Stimulated activated naive CD8-positive, alpha-beta T cell treated with anti-CD3 and anti-CD28 coated beads, Interleukin-15, amount 100 ng/mL, for 72 hours (primary cell): Measurements from ENCODE around the gene TEDDM1.
A peak's percentile ranks its signal among the peaks of the same experiment; 100 is the strongest.
"Not testable (repeated sequence)": the region's sequence is repeated elsewhere in the genome, so short reads cannot be mapped to it uniquely, and the experiment has no call there.

Source experiments
- ATAC-seq: fragments of 150-1000 bp; cut with Tn5 transposase; 2 replicates; pipeline ENCODE4 v1.10.0; 2021; ENCODE audit warnings: mild to moderate bottlenecking, moderate library complexity
- DNase-seq, 2 donors: peaks; one replicate each; pipeline ENCODE4 v3.0.0; 2021 to 2022
- H3K27ac Mint-ChIP-seq, 2 donors: one replicate each; pipeline ENCODE4 v1.8.0; 2022; ENCODE audit warnings: mild to moderate bottlenecking in 2 of 2, mixed read lengths in 2 of 2, moderate library complexity in 2 of 2
- H3K27me3 Mint-ChIP-seq: one replicate; pipeline ENCODE4 v1.8.0; 2022; ENCODE audit warnings: mixed read lengths
- H3K4me1 Mint-ChIP-seq: one replicate; pipeline ENCODE4 v1.8.0; 2022; ENCODE audit warnings: mild to moderate bottlenecking, mixed read lengths
- H3K4me3 Mint-ChIP-seq, 2 donors: one replicate each; pipeline ENCODE4 v1.8.0; 2022; ENCODE audit warnings: mild to moderate bottlenecking in 2 of 2, mixed read lengths in 2 of 2, moderate library complexity in 1 of 2
- H3K9me3 Mint-ChIP-seq, 2 donors: one replicate each; pipeline ENCODE4 v1.8.0; 2022; ENCODE audit warnings: mixed read lengths in 2 of 2

Gene TEDDM1

DNA sequence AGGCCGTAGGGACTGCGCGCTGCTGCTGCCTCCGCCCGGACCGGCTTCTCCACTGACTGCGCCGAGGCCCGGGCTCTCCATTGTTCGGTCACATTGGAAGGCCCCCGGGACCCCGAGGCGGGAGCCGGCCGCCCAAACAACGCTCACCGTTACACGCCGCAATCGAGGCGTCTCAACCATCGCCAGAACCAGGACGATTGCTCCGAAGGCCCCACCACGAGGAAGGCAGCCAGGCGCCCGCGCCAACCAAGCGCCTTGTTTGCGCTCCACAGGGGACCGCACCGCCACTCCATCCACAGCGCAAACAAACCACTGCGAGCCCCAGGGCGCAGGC, 9.5 kb downstream of the TEDDM1 start:
- peak overlapping the region; percentile 93 for H3K27ac Mint-ChIP-seq
- no peaks in the 10 kb centered on the region for H3K9me3 Mint-ChIP-seq
- H3K4me3 Mint-ChIP-seq, result peak overlapping the region; percentile 85 to 94
- H3K4me1 Mint-ChIP-seq, result peaks cover 21% of the 10 kb centered on the region
- ATAC-seq, result peak; percentile 35
- no peak for DNase-seq
- H3K27me3 Mint-ChIP-seq, result peaks cover 66% of the 10 kb centered on the region

DNA sequence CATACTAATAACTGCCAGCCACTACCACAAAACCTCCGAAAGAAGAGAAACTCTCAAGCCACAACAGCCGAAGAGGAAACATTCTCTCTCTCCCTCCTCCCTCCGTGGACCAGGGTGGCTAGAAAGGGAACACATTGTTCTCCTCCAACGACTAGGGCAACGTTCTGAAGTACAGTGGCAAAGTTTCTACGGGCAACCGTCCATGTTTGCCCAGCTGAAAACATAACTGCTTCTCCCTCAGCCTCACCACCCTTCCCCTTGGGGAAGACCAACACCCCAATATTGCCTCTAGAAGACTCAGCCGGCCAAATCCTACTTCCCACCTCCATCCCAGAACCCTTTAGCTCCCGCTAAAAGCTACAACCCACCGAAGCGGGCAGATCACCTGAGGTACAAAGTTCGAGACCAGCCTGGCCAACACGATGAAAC, 10.8 kb downstream of the TEDDM1 start:
- Mint-ChIP-seq H3K9me3 (no peaks in the 10 kb centered on the region), H3K27ac (peak overlapping the region in 1 of 2 donors; percentile 69), H3K27me3 (peaks cover 59% of the 10 kb centered on the region), H3K4me1 (peaks cover 21% of the 10 kb centered on the region), H3K4me3 (peak overlapping the region; percentile 85 to 88)
- no peak for ATAC-seq
- DNase-seq, result peak in 1 of 2 donors; percentile 15

DNA sequence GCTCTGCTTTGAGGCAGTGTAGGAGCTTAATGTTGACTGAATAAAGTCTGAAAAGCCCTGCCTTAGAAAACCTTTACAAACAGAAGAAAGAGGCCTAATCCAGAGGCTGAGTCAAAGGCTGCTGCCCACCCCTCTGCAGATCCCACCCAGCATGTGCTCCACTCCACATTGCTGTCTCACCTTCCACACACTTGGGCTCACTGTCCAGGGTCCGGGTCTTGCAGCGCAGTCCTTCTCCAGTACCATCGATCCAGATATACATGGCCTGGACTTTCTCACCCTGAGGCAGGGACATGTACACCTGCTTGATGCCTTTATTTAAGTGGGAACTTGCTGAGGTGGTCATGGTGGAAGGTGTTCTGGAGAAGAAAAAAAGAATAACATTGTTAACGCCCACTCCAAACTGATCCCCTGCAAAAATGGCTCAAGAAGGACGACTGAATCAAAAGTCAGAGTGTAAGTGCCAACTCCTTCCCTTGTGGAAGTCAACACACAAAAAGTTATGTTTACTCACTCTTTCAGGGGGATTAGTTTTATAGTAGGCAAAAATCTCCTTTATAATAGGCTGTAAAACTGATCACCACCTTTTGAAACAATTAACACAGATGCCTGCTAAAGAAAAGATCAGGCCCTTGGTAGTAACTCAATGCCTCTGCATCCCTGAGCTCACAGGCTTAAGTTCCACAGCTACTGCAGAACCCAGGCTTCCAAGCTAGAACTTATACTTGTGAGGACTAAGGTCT, 11.9 kb downstream of the TEDDM1 start:
- no peak overlapping the region for H3K27ac Mint-ChIP-seq
- DNase-seq (no peak), ATAC-seq (no peak)
- H3K4me3 Mint-ChIP-seq, result no peak overlapping the region
- no peaks in the 10 kb centered on the region for H3K9me3 Mint-ChIP-seq
- peaks cover 48% of the 10 kb centered on the region for H3K27me3 Mint-ChIP-seq
- peaks cover 21% of the 10 kb centered on the region for H3K4me1 Mint-ChIP-seq

DNA sequence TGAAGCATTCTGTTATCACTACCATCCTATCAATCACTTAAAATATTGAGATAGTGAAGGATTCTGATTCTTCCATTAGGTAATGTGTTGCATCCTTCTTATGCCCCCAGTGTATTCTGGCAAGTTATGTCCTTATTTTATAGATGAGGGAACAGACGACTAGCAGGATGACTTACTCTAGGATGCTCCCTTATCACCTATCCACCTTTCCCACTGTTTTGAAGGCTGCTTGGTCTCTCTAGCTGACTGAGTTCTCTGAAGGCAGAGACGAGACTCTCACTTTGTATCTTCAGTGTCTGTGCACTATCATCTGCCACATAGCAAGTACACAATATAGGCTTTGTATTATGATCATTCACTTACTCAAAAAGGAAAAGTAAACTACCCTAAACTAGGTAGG, 12.9 kb downstream of the TEDDM1 start:
- H3K4me3 Mint-ChIP-seq, result no peak overlapping the region
- H3K4me1 Mint-ChIP-seq, result peaks cover 21% of the 10 kb centered on the region
- no peaks in the 10 kb centered on the region for H3K9me3 Mint-ChIP-seq
- ATAC-seq, result no peak
- DNase-seq, result no peak
- peaks cover 39% of the 10 kb centered on the region for H3K27me3 Mint-ChIP-seq
- H3K27ac Mint-ChIP-seq, result no peak overlapping the region

DNA sequence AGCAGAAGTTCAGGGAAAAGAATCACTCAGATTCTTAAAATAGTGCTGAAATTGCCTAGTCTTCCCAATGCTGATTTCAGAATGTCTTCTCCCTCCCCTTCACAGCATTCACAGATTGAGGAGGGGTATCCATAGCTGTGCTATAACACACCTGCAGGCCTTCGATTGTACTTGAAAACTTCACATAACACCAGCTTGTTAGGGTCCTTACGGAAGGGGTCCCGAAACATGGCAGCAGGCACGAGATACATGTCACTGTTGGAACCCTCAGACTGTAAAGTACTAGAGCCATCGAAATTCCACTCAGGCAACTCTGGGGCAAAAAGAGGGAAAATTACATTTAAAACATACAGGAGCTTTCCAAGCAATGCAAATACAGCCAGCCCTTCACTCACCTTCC, 13.5 kb downstream of the TEDDM1 start:
- ATAC-seq, result no peak
- no peak for DNase-seq
- H3K4me3 Mint-ChIP-seq, result no peak overlapping the region
- H3K9me3 Mint-ChIP-seq, result no peaks in the 10 kb centered on the region
- peaks cover 21% of the 10 kb centered on the region for H3K4me1 Mint-ChIP-seq
- no peak overlapping the region for H3K27ac Mint-ChIP-seq
- H3K27me3 Mint-ChIP-seq, result peaks cover 35% of the 10 kb centered on the region

DNA sequence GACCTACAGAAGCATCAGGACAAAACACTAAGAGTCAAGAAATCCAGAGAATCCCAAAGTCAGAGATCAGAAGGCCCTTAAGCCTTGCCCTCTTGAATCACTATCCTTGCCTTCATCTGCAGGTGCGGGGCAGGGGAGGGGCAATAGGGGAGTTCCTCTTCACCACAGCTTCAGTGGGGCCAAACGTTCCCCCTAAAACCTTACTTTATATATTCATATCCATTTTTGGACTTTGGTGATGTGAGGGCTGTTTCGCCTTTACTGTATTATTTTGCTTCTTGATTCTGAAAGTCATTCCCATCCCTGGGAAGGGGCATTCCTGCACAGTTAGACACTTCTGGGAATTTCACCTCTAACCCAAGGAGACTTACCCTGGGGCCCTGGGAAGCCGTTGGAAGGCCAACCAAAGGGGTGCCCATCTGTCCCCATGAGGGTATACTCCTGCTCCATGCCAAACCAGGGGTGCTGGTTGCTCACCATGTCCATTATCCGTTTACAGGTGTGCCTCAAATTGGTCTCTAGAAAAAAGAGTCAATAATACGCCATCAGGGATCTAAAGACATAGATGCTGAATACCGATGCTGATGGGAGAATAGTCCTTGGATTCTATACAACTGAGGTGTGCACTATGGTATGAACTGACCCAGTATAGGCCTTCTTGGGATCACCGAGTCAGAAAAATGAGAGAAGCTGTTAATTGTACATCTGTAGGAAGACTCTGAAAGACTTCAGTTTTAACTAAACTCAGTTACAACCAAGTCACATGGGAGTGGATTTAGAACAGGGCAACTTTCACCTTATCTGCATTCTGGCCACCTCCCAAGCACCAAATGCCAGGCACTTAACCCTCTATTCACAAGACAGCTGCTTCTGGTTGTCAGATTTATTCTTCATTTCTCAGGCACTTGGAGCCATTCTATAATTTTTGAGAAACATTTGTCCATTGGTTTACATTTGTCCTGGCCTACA, 14.3 kb downstream of the TEDDM1 start:
- peaks cover 30% of the 10 kb centered on the region for H3K27me3 Mint-ChIP-seq
- H3K27ac Mint-ChIP-seq, result no peak overlapping the region
- DNase-seq (no peak), ATAC-seq (no peak)
- no peaks in the 10 kb centered on the region for H3K9me3 Mint-ChIP-seq
- H3K4me3 Mint-ChIP-seq, result no peak overlapping the region
- H3K4me1 Mint-ChIP-seq, result peaks cover 17% of the 10 kb centered on the region

DNA sequence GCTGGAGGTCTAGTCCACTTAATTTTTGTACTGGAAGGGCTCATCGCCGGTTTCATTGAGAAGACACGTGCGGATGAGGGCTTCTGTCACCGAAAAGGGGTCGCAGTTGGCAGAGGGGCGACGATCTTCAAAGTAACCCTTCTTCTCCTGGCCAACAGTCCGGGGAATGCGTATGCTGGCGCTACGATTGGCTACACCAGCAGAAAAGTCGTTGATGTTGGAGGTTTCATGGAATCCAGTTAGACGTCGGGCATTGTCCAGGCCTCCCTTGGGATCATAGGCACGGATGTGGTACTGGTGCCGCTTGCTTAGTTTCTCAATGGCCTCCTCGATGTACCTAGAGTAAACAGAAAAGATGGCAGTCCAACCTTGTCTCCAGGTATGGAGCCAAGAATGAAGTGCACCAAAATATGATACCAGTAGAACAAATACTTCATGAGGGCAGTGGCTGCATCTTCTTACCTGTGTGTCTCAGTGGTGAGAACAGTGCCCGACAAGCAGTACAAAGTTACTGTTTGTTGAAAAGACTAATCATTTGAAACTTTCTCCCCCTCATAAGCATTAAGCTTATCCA, 16.0 kb downstream of the TEDDM1 start:
- Mint-ChIP-seq H3K27ac (no peak overlapping the region), H3K27me3 (peaks cover 13% of the 10 kb centered on the region), H3K9me3 (no peaks in the 10 kb centered on the region), H3K4me1 (peaks cover 1% of the 10 kb centered on the region), H3K4me3 (no peak overlapping the region)
- DNase-seq, result no peak
- ATAC-seq, result no peak

DNA sequence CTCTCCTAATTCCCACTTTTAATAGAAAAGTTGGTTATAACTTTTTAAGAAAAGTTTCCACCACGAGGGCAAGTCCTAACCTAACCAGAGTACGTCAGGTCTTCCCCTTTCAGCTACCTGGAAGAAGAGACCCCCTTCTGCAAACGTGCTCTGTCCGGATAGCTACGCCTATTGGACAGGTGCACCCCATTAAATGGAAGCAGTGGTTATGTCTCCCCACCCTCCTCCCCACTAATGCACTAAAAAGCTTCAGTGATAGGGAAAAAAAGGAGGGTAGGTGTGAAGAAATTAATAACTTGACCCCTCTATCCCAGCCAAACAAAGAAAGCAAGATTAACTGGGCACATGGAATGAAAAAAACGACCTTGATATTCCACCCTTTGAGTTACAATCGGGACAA, 16.5 kb downstream of the TEDDM1 start:
- Mint-ChIP-seq H3K4me1 (no peaks in the 10 kb centered on the region), H3K27me3 (peaks cover 8% of the 10 kb centered on the region), H3K9me3 (no peaks in the 10 kb centered on the region), H3K27ac (no peak overlapping the region), H3K4me3 (no peak overlapping the region)
- ATAC-seq (no peak), DNase-seq (no peak)

DNA sequence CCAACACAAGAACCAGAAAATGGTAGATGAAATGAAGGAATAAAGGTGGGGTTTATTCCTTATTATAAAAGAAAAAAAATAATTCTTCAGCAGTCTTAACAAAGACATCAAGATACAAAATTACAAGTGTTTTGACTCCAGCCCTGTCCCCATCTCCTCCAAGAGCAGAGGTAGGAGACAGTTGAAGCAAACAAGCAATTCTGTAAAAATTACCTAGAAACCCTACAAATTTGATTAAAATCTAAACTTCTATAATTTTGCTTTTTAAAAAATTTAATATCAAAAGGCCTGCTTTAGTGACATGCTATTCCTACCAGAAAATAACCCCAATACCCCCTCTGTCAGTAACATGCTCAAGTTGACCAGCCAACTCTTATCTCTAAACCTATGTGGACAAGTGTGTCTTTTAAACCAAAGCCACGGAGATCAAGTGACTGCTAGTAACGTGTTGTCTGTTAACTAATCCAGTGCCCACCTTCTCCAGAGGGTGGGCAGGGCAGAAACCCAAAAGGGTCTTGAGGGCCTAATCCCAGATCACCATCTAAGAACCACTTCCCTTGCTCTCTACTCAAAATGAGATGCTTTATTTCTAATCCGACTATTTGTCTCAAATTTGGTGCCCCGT, 17.3 kb downstream of the TEDDM1 start:
- no peak overlapping the region for H3K27ac Mint-ChIP-seq
- H3K27me3 Mint-ChIP-seq, result no peaks in the 10 kb centered on the region
- H3K4me3 Mint-ChIP-seq, result no peak overlapping the region
- no peaks in the 10 kb centered on the region for H3K9me3 Mint-ChIP-seq
- ATAC-seq (no peak), DNase-seq (no peak)
- H3K4me1 Mint-ChIP-seq, result no peaks in the 10 kb centered on the region

DNA sequence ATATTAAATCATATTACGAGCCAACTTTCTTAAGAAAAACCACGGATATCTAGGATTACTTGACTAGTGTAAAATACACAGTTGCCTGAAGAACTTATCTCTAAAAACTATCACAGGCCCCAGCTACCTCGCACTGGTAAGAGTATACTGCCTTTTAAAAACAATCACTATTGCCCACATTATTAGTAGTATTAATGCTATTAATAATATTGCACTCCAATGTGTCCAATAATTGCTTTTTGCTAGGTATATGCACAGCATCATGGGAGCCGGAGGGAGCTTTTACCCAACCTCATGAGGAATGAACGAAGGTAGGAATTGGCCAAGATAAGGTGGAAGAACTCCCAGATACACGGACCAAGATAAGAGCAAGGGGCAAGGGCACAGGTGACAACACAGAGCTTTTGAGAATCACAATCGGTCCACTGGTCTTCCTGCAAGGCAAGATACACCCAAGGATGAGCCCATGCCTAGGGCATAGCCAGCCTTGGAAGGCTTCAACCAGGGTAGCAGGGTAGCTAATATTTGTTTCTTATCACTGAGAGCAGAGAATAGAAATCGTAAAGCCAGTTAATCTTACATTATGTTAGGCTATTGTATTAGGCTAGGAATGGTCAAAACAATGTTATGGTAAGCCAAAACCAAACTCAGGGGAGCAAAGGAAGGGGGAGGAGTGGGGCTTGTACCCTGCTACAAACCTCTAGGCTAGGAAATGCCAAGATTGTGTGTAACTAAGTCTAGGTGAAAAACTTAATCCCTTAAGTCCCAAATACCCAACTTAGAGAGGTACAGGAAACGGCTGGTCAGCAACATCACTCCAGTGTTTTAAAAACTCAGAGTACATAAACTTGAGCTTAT, 18.3 kb downstream of the TEDDM1 start:
- H3K27ac Mint-ChIP-seq, result no peak overlapping the region
- no peak for DNase-seq
- H3K27me3 Mint-ChIP-seq, result no peaks in the 10 kb centered on the region
- no peak overlapping the region for H3K4me3 Mint-ChIP-seq
- ATAC-seq, result no peak
- no peaks in the 10 kb centered on the region for H3K4me1 Mint-ChIP-seq
- no peaks in the 10 kb centered on the region for H3K9me3 Mint-ChIP-seq

DNA sequence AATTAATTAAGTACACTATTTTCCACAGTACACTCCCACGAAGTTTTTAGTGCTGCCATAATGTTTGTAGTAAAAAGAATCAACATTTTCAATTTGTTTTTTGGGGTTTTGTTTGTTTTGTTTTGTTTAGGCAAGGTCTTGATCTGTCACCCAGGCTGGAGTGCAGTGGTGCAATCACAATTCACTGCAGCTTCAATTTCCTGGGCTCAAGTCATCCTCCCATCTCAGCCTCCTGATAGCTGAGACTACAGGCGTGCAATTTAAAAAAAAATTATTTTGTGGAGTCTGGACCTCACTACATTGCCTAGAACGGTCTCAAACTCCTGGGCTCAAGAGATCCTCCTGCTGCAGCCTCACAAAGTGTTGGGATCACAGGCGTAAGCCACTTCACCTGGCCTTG, 20.3 kb downstream of the TEDDM1 start:
- no peaks in the 10 kb centered on the region for H3K27me3 Mint-ChIP-seq
- no peak overlapping the region for H3K4me3 Mint-ChIP-seq
- H3K27ac Mint-ChIP-seq, result no peak overlapping the region
- no peak for DNase-seq
- H3K4me1 Mint-ChIP-seq, result no peaks in the 10 kb centered on the region
- no peaks in the 10 kb centered on the region for H3K9me3 Mint-ChIP-seq
- ATAC-seq, result no peak

DNA sequence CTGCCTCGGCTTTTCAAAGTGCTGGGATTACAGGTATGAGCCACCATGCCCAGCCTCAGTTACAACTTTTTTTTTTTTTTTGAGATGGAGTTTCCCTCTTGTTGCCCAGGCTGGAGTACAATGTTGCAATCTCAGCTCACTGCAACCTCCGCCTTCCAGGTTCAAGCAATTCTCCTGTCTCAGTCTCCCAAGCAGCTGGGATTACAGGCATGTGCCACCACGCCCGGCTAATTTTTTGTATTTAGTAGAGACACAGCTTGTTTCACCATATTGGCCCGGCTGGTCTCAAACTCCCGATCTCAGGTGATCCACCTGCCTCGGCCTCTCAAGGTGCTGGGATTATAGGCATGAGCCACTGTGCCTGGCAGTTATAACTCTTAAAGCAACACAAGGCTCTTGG, 20.7 kb downstream of the TEDDM1 start:
- ATAC-seq, H3K9me3 Mint-ChIP-seq, H3K27me3 Mint-ChIP-seq, H3K4me3 Mint-ChIP-seq, DNase-seq, H3K4me1 Mint-ChIP-seq, H3K27ac Mint-ChIP-seq: not testable (repeated sequence)

DNA sequence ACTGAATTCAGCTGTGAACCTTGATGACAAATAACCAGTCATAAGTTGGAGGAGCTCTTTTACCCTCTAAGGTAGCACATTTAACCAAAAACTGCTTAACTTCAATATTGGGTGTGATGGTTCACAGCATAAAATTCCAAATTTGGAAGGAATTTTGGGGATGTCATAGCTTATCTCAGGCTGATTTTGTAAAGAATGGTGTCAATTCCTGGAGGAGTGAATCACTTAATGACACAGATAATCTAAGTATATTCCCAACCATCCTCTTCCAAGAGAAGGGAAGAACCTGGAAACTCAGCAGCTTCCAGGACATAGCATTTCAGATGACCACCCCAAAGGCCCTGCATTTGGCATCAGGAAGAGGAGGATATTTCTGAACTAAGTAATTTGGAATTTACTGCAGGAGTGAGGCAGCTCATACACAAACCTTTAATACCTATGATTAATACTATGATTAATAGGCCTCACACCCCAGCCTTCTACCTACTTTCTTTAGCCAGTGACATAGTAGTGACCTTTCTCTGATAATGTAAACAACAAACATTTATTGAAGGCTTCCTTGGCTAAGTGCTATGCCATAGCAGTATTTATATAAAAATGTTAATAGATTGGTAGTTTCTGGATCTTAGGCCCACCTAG, 23.4 kb downstream of the TEDDM1 start:
- no peaks in the 10 kb centered on the region for H3K4me1 Mint-ChIP-seq
- H3K27ac Mint-ChIP-seq, result no peak overlapping the region
- no peak overlapping the region for H3K4me3 Mint-ChIP-seq
- ATAC-seq, result no peak
- DNase-seq, result no peak
- no peaks in the 10 kb centered on the region for H3K9me3 Mint-ChIP-seq
- no peaks in the 10 kb centered on the region for H3K27me3 Mint-ChIP-seq

DNA sequence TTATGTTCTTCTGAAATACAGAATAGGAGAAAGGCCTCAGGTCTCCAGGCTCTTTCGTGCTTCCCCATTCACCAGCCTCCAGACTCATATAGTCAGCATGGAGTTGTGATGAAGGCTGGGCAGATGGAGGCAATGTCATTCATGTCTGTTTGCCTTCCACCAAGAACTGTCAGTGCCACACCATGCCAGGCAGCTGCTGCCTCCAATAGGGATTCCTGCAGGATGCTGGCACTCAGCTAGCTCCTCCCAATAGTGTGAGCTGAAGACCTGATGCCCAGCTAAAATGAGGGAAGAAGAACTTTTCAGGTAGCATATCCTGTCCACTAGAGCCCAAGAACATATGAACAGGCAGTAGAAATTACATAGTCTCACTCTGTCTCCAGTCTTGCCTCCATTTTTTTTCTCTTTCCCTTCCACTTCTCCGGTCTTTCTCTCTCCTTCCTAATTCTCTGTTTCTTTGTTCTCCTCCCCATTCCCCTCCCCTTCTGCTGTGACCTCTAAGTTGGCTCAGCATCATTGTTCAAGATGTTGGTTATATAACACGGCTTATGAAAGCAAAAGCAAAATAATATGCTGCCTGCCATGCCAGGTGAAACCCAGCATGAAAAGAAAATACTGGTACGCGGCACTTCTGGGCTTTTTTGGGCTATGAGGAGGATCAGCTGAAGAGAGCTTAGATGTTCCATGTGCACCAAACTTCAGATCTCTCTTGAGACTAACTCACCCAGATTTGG, 26.2 kb downstream of the TEDDM1 start:
- Mint-ChIP-seq H3K4me1 (no peaks in the 10 kb centered on the region), H3K27ac (no peak overlapping the region), H3K9me3 (no peaks in the 10 kb centered on the region), H3K4me3 (no peak overlapping the region), H3K27me3 (no peaks in the 10 kb centered on the region)
- no peak for DNase-seq
- ATAC-seq, result no peak
